Right ventricle myocardium inferior (tissue), 1 donor: ENCODE data around the gene HSP90AA1. TPM values are rescaled to one million over a fixed set of nuclear protein-coding genes. Genes with fewer than 3 reads are reported as not detected.

Experiments
- total RNA-seq: library from RNA; stranded (reverse); fragmentation: NEBNext Ultra II Directional; extraction: Animal tissue kit (Norgen Biotek cat#: 25700); gene quantifications from one replicate; pipeline ENCODE4 v1.2.1, GENCODE V29; 2021
- donor health status: DM: no; HTN: yes; CAD: no; lungs with severe emphysema.

HSP90AA1 gene
- total RNA-seq, 1 donor from 2014 or later: 484 TPM

Other genes starting within 250 kb of the HSP90AA1 start
- 348 TPM for gene DYNC1H1, start 122.5 kb downstream of the HSP90AA1 start, total RNA-seq
- gene WDR20, start 52.9 kb upstream of the HSP90AA1 start, total RNA-seq: 20.5 TPM
- gene MOK, start 218.1 kb upstream of the HSP90AA1 start, total RNA-seq: 9.4 TPM
- gene ZNF839, start 232.7 kb upstream of the HSP90AA1 start, total RNA-seq: 7.6 TPM